ENCODE results near the gene AK5.

DNA sequence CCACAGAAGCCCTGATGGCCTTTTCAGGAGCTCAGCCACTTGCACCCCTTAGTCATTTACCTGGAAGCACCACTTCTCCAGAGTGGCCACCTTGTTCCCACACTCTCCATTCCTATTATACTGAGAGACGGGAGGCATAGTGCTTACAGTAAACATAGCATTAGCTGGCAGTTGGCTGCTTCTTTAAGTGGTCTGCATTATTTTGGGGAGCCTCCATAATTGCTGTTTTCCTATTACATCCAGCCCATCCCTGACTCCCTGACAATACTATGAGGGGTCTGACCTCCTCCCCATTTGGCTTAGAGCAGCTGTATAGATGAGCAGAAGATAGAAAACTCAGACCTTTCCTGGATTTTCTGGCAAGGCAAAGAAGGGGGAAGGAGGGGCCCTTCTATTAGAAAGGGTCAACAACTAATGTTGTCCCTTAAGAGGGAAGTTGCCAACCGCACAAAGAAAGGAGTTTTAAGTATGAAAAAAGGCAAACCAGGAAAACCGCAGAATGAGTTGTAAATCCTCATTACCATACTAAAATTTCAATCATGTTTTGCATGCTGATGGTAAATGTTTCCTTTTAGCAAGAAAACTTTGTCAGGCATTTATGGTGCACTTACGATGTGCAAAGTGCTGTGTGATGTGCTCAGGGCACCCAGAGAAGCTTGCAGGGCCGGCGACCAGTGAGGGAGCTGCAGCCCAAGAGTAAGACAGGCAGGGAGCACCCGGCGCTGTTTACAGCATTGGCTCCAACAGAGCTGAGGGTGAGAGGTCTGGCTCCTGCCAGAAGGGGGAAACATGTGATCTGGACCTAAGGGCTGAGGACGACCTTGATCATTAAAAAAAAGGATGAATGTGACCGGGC is 233.3 kb downstream of the AK5 start:
- TF ChIP-seq, protein P1, sequence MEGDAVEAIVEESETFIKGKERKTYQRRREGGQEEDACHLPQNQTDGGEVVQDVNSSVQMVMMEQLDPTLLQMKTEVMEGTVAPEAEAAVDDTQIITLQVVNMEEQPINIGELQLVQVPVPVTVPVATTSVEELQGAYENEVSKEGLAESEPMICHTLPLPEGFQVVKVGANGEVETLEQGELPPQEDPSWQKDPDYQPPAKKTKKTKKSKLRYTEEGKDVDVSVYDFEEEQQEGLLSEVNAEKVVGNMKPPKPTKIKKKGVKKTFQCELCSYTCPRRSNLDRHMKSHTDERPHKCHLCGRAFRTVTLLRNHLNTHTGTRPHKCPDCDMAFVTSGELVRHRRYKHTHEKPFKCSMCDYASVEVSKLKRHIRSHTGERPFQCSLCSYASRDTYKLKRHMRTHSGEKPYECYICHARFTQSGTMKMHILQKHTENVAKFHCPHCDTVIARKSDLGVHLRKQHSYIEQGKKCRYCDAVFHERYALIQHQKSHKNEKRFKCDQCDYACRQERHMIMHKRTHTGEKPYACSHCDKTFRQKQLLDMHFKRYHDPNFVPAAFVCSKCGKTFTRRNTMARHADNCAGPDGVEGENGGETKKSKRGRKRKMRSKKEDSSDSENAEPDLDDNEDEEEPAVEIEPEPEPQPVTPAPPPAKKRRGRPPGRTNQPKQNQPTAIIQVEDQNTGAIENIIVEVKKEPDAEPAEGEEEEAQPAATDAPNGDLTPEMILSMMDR (IDR thresholded peaks at IDR 0.05) = no peak
- TF ChIP-seq POLR2A (IDR thresholded peaks at IDR 0.05) (no peak), EP300 (IDR thresholded peaks at IDR 0.05) (no peak), POLR2AphosphoS5 (IDR thresholded peaks at IDR 0.05) (no peak)

All from suprapubic skin (tissue), 4 donors.